Heart left ventricle (tissue), 13 donors: ENCODE data around the gene ACP4.

ENCODE experiments used
- CTCF ChIP-seq, 12 donors: fragments of 200-600 bp; sonication (generic) in 4 of 12; IDR thresholded peaks; one replicate each; pipeline versions ENCODE4 v1.5.0 to v1.8.0; 2018 to 2022; ENCODE audit warnings: antibody characterized with exemption in 12 of 12, mild to moderate bottlenecking in 5 of 12
- POLR2A ChIP-seq, 2 donors: fragments of 450-650 bp; IDR thresholded peaks; one replicate each; pipeline ENCODE4 v1.6.1; 2017; ENCODE audit warnings: antibody characterized with exemption in 2 of 2, mild to moderate bottlenecking in 2 of 2, moderate library complexity in 2 of 2
- donor health status: ischemic (EF 13 %, LVEDD 7.1; RV severe dilation, severe dysfunction).
- donor health status: DM: no; HTN: yes; CAD: no.
- donor health status: DM: no; HTN: no; CAD: no.
- donor health status: ischemic (EF 25% LVEDD 6.9; RV normal size, moderate dysfunction).
- donor health status: ischemic (EF 25% LVEDD 5.7; RV mildly dilated, moderate dysfunction).
- donor health status: ischemic (EF 35%, LVEDD 5.7; RV mildly dilated, moderate dysfunction).
- donor health status: nonischemic (EF 11% LVEDD 7.7; RV severe dilation, severe dysfunction).
- donor health status: DM: yes; HTN: yes; CAD: no.
- donor health status: PGD.
- donor health status: ischemic (EF 29% LVEDD 5.4; RV normal size, mild dysfunction).
- donor health status: nonischemic (EF 23%, LVEDD 6.1; RV moderate dilation, normal function).

GRCh38 chr19:50832666-50833065 is 42.5 kb downstream of the ACP4 start:
- no peak for TF ChIP-seq POLR2A (IDR thresholded peaks at IDR 0.05)
- no peak for TF ChIP-seq CTCF (IDR thresholded peaks at IDR 0.05)
